Small intestine (tissue), 7 donors: ENCODE results near the gene ACKR2. TPM values are rescaled to one million over a fixed set of nuclear protein-coding genes. Genes with fewer than 3 reads are reported as not detected.

Source experiments
- DNase-seq, 2 donors: peaks; one replicate each; pipeline versions ENCODE4 v3.0.0 to v3.0.0-alpha.2; 2013
- FAIRE-seq: peaks from 2 replicates; lab custom pipeline; 2012; peaks lifted over from hg19 to GRCh38; lab: Jason Lieb, UNC
- H3K27ac ChIP-seq, 3 donors: one replicate each; pipeline ENCODE4 v1.5.1; 2013; ENCODE audit warnings: low read length in 2 of 3, mild to moderate bottlenecking in 2 of 3, control low read depth in 1 of 3, inconsistent platforms in 1 of 3, low read depth in 1 of 3, moderate library complexity in 1 of 3
- H3K27me3 ChIP-seq, 3 donors: one replicate each; pipeline ENCODE4 v1.6.1; 2013; ENCODE audit warnings: low read length in 3 of 3, inconsistent platforms in 1 of 3; ENCODE audit not compliant: control insufficient read depth in 3 of 3, insufficient read depth in 3 of 3
- H3K36me3 ChIP-seq, 3 donors: one replicate each; pipeline ENCODE4 v1.6.1; 2013; ENCODE audit warnings: low read length in 3 of 3, inconsistent platforms in 1 of 3, low read depth in 1 of 3, mild to moderate bottlenecking in 1 of 3, moderate library complexity in 1 of 3; ENCODE audit not compliant: control insufficient read depth in 3 of 3, insufficient read depth in 2 of 3
- H3K4me1 ChIP-seq, 3 donors: one replicate each; pipeline ENCODE4 v1.6.1; 2013; ENCODE audit warnings: low read length in 2 of 3, inconsistent platforms in 1 of 3, low read depth in 1 of 3, mild to moderate bottlenecking in 1 of 3, moderate library complexity in 1 of 3; ENCODE audit not compliant: control insufficient read depth in 3 of 3, insufficient read depth in 2 of 3
- H3K4me3 ChIP-seq, 3 donors: one replicate each; pipeline ENCODE4 v1.5.1; 2013; ENCODE audit warnings: low read length in 3 of 3, control low read depth in 1 of 3, inconsistent platforms in 1 of 3, low read depth in 1 of 3, mild to moderate bottlenecking in 1 of 3, moderate library complexity in 1 of 3
- H3K9me3 ChIP-seq, 2 donors: one replicate each; pipeline ENCODE4 v1.6.1; 2013; ENCODE audit warnings: low read depth in 1 of 2, low read length in 1 of 2; ENCODE audit not compliant: control insufficient read depth in 2 of 2, insufficient read depth in 1 of 2
- WGBS, 3 donors: extraction: QIAGEN DNeasy Blood & Tissue Kit; methylation state at CpG; one replicate each; pipeline ENCODE4 v1.1.7; 2013; 5-methylcytosine and 5-hydroxymethylcytosine counted together
- polyA plus RNA-seq, 4 donors: library from polyadenylated mRNA; stranded (reverse) in 3 of 4; unstranded in 1 of 4; fragments of 200-250 nt in 3 of 4; fragments of 120-200 nt in 1 of 4; gene quantifications; one replicate each; pipeline versions ENCODE4 v1.2.1 to v1.2.3, GENCODE V29; 2013
- donor health status: healthy with polysubstance abuse.
- donor health status: control.
- donor health status: control.
- donor health status: Bipolar disorder and iron deficiency.
- donor health status: healthy.

The ACKR2 gene
- polyA plus RNA-seq, 4 donors, result 0.22 to 2.5 (median 1.3) TPM

DNA sequence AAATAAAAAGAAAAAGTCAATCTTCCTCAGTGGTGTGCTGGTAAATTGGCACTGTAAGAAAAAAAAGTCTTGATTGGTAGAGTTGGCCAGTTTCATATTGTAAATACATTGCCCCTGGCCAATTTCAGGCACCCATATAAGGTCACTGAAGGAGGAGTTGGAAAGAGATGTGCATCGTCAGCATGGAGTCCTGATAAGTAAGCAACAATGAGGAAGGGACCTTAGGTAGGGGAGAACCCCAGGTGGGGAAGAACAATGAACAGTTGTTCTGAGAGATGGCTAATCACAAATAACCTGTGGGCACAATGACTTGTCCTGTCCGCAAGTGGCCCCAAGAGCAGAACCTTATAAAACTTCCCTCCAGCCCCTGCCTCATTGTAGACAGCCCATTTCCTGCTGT is 75.1 kb downstream of the ACKR2 start:
- peak in 1 of 2 donors; percentile 24 for DNase-seq

DNA sequence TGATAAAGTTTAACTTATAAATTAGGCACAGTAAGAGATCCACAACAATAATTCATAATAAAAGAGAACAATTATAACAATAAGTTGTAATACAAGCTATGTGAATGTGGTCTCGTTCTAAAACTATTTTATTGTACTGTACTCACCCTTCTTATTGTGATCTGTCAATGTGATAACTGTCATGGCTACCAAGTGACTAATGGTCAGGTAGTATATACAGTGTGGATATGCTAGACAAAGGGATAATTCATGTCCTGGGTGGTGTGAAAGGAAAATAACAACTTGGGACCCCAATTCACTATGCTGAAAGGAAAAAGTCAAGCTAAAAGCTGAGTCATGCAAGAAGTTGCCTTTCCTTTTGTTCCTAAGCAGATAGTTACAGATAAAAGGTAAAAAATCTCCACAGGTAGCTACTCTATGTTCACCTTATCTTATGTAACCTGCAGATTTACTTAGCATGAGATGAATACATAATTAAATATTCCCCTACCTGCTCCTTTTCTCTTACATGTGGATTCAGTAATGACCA is 77.1 kb downstream of the ACKR2 start:
- no peak overlapping the region for H3K4me3 ChIP-seq
- H3K36me3 ChIP-seq, result no peaks in the 10 kb centered on the region
- FAIRE-seq, result no peak
- DNase-seq, result no peak
- WGBS, 3 donors, result 28 to 61% (median 52%) methylated on average over 1 of the region's 1 CpG
- no peaks in the 10 kb centered on the region for H3K27me3 ChIP-seq
- no peaks in the 10 kb centered on the region for H3K9me3 ChIP-seq
- H3K4me1 ChIP-seq, result peaks cover 0 to 18% (median 0%) of the 10 kb centered on the region in 3 donors
- no peak overlapping the region for H3K27ac ChIP-seq

More for the DNA sequence above, 75.1 kb downstream of the ACKR2 start:
- H3K4me1 ChIP-seq, result peaks cover 0 to 18% (median 0%) of the 10 kb centered on the region in 3 donors
- no peak overlapping the region for H3K27ac ChIP-seq
- no peak overlapping the region for H3K4me3 ChIP-seq
- no peaks in the 10 kb centered on the region for H3K27me3 ChIP-seq
- no peaks in the 10 kb centered on the region for H3K9me3 ChIP-seq
- 34 to 57% (median 51%) methylated on average over 2 of the region's 2 CpGs for WGBS, 3 donors
- no peak for FAIRE-seq
- H3K36me3 ChIP-seq, result no peaks in the 10 kb centered on the region

DNA sequence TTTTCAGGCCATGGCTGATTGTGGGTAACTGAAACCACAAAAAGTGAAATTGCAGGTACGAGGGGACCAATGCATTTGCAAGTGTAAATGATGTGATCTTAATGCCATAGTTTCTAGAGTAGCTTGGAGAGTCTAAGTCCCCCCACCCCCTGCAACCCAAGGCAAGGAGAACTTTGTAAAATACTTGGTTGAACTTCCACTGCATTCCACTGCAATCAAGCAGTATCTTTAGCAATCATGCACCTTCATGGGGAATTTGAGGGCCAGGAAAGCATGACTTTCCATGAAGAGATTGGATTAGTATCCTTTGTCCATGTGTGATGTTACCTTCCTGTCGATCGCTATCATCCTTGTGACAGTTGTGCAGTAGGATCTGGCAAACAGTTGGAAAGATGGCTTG is 77.8 kb downstream of the ACKR2 start:
- H3K9me3 ChIP-seq, result no peaks in the 10 kb centered on the region
- H3K4me3 ChIP-seq, result no peak overlapping the region
- DNase-seq, result no peak
- no peaks in the 10 kb centered on the region for H3K27me3 ChIP-seq
- peaks cover 0 to 18% (median 0%) of the 10 kb centered on the region in 3 donors for H3K4me1 ChIP-seq
- FAIRE-seq, result no peak
- 80 to 89% (median 86%) methylated on average over 3 of the region's 3 CpGs for WGBS, 3 donors
- H3K27ac ChIP-seq, result no peak overlapping the region
- no peaks in the 10 kb centered on the region for H3K36me3 ChIP-seq

DNA sequence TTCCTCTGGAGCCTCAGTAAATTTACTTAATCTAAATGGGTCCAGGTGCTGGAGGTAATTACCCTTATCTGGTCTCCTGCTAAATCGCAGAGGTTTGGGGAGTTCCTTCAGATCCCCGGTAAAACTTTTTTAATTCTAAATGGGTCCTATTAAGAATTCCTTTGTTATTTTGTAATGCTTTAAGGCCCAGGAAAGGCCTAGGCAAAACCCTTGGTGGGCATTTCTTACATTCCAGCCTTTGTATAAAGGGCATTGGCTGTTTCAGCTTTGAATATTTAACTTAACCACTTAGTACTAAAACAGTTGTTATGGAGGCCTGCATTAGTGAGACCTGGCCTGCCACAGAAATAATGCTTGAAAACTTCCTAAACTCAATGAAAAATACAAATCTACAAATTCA is 81.8 kb downstream of the ACKR2 start:
- no peaks in the 10 kb centered on the region for H3K9me3 ChIP-seq
- no peak overlapping the region for H3K27ac ChIP-seq
- H3K4me3 ChIP-seq, result no peak overlapping the region
- WGBS, 3 donors, result 12 to 55% (median 41%) methylated on average over 2 of the region's 2 CpGs
- FAIRE-seq (no peak), DNase-seq (no peak)
- no peaks in the 10 kb centered on the region for H3K36me3 ChIP-seq
- peaks cover 0 to 18% (median 0%) of the 10 kb centered on the region in 3 donors for H3K4me1 ChIP-seq
- no peaks in the 10 kb centered on the region for H3K27me3 ChIP-seq

DNA sequence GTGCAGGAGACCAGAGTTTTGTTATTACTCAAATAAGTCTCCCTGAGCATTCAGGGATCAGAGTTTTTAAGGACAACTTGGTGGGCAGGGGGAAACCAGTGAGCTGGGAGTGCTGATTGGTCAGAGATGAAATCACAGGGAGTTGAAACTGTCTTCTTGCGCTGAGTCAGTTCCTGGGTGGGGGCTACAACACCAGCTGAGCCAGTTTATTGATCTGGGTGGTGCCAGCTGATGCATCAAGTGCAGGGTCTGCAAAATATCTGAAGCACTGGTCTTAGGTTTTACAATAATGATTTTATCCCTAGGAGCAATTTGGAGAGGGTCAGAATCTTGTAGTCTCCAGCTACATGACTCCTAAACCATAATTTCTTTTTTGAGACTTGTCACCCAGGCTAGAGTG is 82.9 kb downstream of the ACKR2 start:
- DNase-seq (no peak), FAIRE-seq (no peak)
- 84 to 90% (median 84%) methylated on average over 1 of the region's 1 CpG for WGBS, 3 donors
- H3K27me3 ChIP-seq, result peaks cover 0 to under 1% (median 0%) of the 10 kb centered on the region in 3 donors
- no peak overlapping the region for H3K27ac ChIP-seq
- no peak overlapping the region for H3K4me3 ChIP-seq
- H3K36me3 ChIP-seq, result no peaks in the 10 kb centered on the region
- no peaks in the 10 kb centered on the region for H3K9me3 ChIP-seq
- peaks cover 0 to 13% (median 0%) of the 10 kb centered on the region in 3 donors for H3K4me1 ChIP-seq

DNA sequence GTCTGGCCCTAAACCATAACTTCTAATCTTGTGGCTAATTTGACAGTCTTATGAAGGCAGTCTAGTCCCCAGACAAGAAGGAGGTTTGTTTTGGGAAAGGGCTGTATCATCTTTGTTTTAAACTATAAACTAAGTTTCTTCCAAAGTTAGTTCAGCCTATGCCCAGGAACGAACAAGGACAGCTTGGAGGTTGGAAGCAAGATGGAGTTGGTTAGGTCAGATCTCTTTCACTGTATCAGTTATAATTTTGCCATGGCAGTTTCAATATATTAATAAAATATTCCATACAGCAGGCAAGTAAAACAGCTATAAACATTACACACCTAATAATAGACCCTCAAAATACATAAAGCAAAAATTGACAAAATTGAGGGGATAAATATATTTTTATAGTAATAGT is 83.6 kb downstream of the ACKR2 start:
- WGBS, 3 donors, result 76 to 93% (median 88%) methylated on average over 1 of the region's 1 CpG
- Histone ChIP-seq H3K36me3 (no peaks in the 10 kb centered on the region), H3K4me1 (peaks cover 0 to 7% (median 0%) of the 10 kb centered on the region in 3 donors), H3K4me3 (no peak overlapping the region), H3K27me3 (peaks cover 0 to 3% (median 0%) of the 10 kb centered on the region in 3 donors), H3K9me3 (no peaks in the 10 kb centered on the region), H3K27ac (no peak overlapping the region)
- FAIRE-seq (no peak), DNase-seq (no peak)

DNA sequence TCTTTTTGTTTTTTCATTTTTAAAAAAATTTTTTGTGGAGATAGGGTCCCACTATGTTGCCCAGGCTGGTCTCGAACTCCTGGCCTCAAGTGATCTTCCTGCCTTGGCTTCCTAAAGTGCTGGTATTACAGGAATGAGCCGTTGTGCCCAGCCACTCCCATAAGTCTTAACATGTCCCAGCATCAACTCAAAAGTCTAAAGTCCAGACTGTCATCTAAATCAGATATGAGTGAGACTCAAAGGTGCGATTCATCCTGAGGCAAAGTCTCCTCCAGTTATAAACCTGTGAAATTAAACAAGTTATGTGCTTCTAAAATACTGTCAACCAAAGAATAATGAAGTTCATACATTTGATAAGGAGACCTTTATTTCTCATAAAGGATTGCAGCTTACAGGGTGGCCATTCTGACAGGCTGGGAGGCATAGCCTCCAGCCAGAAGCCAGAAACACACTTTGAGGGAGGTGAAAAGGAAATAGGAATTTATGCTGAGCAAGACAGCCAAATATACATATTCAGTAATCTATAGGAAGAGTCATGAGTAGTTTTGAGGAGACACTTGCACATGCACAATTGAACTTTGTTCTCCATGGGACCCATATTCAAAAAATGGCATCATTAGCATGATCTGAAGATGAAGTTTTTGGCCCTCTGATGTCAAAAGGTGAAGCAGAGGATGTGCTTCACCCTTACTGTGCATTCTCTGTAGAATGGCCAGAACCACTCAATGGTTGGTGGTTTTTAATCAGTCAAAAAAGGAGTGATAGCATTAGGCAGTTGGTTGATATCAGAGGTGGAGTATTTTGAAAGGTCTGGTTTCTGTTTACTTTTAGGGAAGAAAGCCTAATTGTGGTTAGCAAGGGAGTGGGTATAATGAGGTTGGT is 85.7 kb downstream of the ACKR2 start:
- peak; percentile 63 to 89 for DNase-seq
- FAIRE-seq, result no peak

DNA sequence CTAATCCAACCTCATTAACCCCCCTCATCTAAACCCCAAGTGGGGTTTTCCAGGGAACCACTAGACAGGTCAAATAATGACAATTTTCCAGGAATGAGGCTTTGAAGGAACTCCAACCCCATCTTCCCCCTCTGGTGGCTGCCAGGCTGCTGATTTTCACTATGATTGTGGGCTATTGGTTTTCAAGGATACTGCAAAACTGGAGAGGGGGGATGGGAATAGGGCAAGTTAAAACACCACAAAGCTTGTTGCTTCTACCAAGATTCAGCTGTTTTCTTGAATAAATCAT is 86.3 kb downstream of the ACKR2 start:
- H3K9me3 ChIP-seq, result no peaks in the 10 kb centered on the region
- DNase-seq (no peak), FAIRE-seq (no peak)
- no peak overlapping the region for H3K27ac ChIP-seq
- H3K27me3 ChIP-seq, result peaks cover 0 to 3% (median 0%) of the 10 kb centered on the region in 3 donors
- H3K4me3 ChIP-seq, result no peak overlapping the region
- H3K36me3 ChIP-seq, result no peaks in the 10 kb centered on the region
- H3K4me1 ChIP-seq, result peaks cover 0 to 5% (median 0%) of the 10 kb centered on the region in 3 donors

More for the DNA sequence above, 85.7 kb downstream of the ACKR2 start:
- no peak overlapping the region for H3K4me3 ChIP-seq
- no peaks in the 10 kb centered on the region for H3K9me3 ChIP-seq
- H3K4me1 ChIP-seq, result peaks cover 0 to 7% (median 0%) of the 10 kb centered on the region in 3 donors
- no peaks in the 10 kb centered on the region for H3K36me3 ChIP-seq
- no peak overlapping the region for H3K27ac ChIP-seq
- WGBS, 3 donors, result 22 to 67% (median 42%) methylated on average over 3 of the region's 3 CpGs
- H3K27me3 ChIP-seq, result peaks cover 0 to 3% (median 0%) of the 10 kb centered on the region in 3 donors
